Measurements from ENCODE around the gene SORCS1. TPM values are rescaled to one million over a fixed set of nuclear protein-coding genes. Genes with fewer than 3 reads are reported as not detected.

The SORCS1 gene
- total and polyA plus RNA-seq, 2 of the 8 experiments (the other 6 are each of a cell fraction or from before 2014, with no cell fraction given) = 4.1 to 4.6 TPM

DNA sequence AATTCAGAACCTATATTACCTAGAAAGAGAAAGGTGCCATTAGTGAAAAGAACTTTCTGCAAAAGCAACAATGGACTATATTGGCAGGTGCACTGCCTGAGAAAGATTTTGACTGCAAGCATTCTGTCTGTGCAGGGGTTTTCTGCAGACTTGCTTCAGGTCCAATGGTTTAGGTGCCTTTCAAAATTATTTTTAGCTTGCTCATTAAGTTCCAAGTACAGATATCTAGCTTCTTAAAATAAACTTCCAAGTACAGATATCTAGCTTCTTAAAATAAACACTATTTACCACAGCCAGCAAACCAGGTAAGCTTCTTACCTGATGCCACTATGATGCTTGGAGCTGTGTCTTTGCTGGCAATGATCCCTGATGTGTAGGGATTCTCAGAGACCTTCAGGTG, 485.2 kb downstream of the SORCS1 start:
- no peak overlapping the region for H3K4me3 ChIP-seq (ENCODE audit: extremely low read depth in 1 of 4, insufficient read depth in 2 of 4, low read depth in 3 of 4, low read length in 4 of 4)
- no peak overlapping the region for H4K5ac ChIP-seq (ENCODE audit: insufficient read length, low read depth, low read length)
- no peak overlapping the region for H3K27ac ChIP-seq (ENCODE audit: low read depth, low read length)
- no peaks in the 10 kb centered on the region for H4K20me1 ChIP-seq (replicated peaks in 1 of 2; ENCODE audit: control insufficient read depth in 1 of 2, insufficient read depth in 2 of 2, low read length in 2 of 2)
- H2BK5ac ChIP-seq (ENCODE audit: low read depth, low read length) = no peak overlapping the region
- H3K18ac ChIP-seq (ENCODE audit: extremely low read depth, low read length) = no peak overlapping the region
- H3K4me1 ChIP-seq (replicated peaks in 1 of 4; ENCODE audit: control insufficient read depth in 3 of 4, insufficient read depth in 4 of 4, low read length in 3 of 4) = no peaks in the 10 kb centered on the region
- H3K4ac ChIP-seq (replicated peaks; ENCODE audit: insufficient read length, low read depth, low read length) = no peak overlapping the region
- no peaks in the 10 kb centered on the region; a peak in 1 of 4 replicates for H3K9me3 ChIP-seq (ENCODE audit: insufficient read depth in 2 of 2, low read depth in 1 of 2, low read length in 1 of 2)
- no peaks in the 10 kb centered on the region for H3K79me1 ChIP-seq (ENCODE audit: low read depth, low read length)
- H4K8ac ChIP-seq (ENCODE audit: extremely low read depth, insufficient read depth, low read length) = no peak overlapping the region
- no peaks in the 10 kb centered on the region for H3K79me2 ChIP-seq (ENCODE audit: control insufficient read depth in 1 of 2, insufficient read depth in 2 of 2, low read length in 2 of 2)
- H3K27me3 ChIP-seq (replicated peaks in 1 of 4; ENCODE audit: control insufficient read depth in 3 of 4, extremely low read depth in 1 of 4, insufficient read depth in 3 of 4, low read length in 3 of 4) = no peaks in the 10 kb centered on the region
- no peak overlapping the region for H3K14ac ChIP-seq (ENCODE audit: insufficient read length)
- H2BK12ac ChIP-seq (ENCODE audit: low read depth, low read length) = no peak overlapping the region
- POLR2A ChIA-PET (ENCODE audit: partially characterized antibody) = no interaction called here
- H3K23ac ChIP-seq (ENCODE audit: insufficient read length) = no peak overlapping the region
- no peaks in the 10 kb centered on the region for H3K23me2 ChIP-seq (ENCODE audit: low read depth, low read length)
- H2AK5ac ChIP-seq (ENCODE audit: low read depth, low read length) = no peak overlapping the region
- H3K36me3 ChIP-seq (ENCODE audit: control insufficient read depth in 2 of 4, insufficient read depth in 4 of 4, low read length in 3 of 4) = no peaks in the 10 kb centered on the region
- no peak for DNase-seq (ENCODE audit: low read depth in 1 of 2, low spot score in 2 of 2)
- CTCF ChIA-PET (ENCODE audit: partially characterized antibody) = interaction anchor here (1.6 kb wide), 1 partner anchor 54 kb away, joined by 3 read pairs; no protein-coding TSS in a partner anchor
- no peak overlapping the region for H3K9ac ChIP-seq (replicated peaks in 1 of 4; ENCODE audit: extremely low read depth in 1 of 4, low read depth in 3 of 4, low read length in 3 of 4)
- TF ChIP-seq ASH2L (IDR thresholded peaks at IDR 0.05; ENCODE audit: low read length) (no peak), KDM4A (IDR thresholded peaks at IDR 0.05; ENCODE audit: low read depth, low read length, severe bottlenecking) (no peak), EGR1 (IDR thresholded peaks at IDR 0.05; ENCODE audit: borderline replicate concordance, low read depth, low read length) (no peak)
- no peak overlapping the region for H2AFZ ChIP-seq (ENCODE audit: low read length)
- no peak overlapping the region for H3K56ac ChIP-seq (replicated peaks; ENCODE audit: insufficient read length, low read depth, low read length)
- no peak overlapping the region for H2BK15ac ChIP-seq (ENCODE audit: low read length)
- H2BK120ac ChIP-seq (replicated peaks; ENCODE audit: low read depth, low read length) = no peak overlapping the region
- H3K4me2 ChIP-seq (ENCODE audit: insufficient read depth in 1 of 2, low read depth in 2 of 2, low read length in 2 of 2) = no peak overlapping the region
- H2BK20ac ChIP-seq (ENCODE audit: low read length) = no peak overlapping the region
- no peak for FAIRE-seq
- no peak overlapping the region for H4K91ac ChIP-seq (replicated peaks; ENCODE audit: insufficient read length, low read length)
